Measurements from ENCODE around the gene OPN1SW. TPM values are rescaled to one million over a fixed set of nuclear protein-coding genes. Genes with fewer than 3 reads are reported as not detected.
A peak's percentile ranks its signal among the peaks of the same experiment; 100 is the strongest.

Gene OPN1SW
- total and polyA plus RNA-seq, 2 donors, result 0.07 TPM; not detected in 1

DNA sequence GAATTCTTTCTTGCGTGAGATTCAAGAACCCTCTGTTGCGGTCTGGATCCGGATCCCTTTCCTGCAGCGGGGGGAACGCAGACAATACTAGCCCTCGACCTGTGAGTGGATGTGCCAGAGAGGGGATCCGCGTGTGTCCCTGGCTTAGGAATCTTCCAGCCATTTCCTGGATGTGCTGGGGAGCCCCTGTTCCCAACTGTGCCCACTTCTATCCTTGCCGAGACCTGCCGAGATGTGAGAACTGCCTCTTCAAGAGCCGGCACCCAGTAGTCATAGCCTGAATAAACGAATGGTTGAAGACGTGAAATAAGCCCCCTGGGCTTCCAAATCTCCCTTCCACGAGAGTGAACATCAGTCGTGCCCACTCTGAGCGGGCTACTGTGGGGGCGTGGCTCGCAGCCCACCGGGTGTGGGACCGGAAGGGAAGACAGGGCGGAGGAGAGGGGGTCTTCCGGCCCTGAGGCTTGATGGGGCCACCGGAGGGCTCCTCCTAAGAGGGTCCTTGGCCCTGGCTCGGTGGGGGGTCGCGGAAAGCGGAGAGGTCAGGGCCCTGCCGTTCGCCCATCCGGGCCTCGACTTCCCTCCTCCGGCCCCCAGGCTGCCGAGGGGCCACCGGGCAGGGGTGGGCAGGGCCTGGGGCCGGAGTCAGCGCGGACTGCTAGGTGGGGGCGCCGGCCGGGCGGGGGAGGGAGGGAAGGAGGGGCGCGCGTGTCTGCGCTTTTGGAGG, 14.9 kb upstream of the OPN1SW start:
- Histone ChIP-seq H3K27ac (ENCODE audit: low read depth in 1 of 2, low read length in 1 of 2) (no peak overlapping the region), H3K4me1 (ENCODE audit: control insufficient read depth in 2 of 2, insufficient read depth in 2 of 2, low read length in 2 of 2) (peaks cover 10 to 23% of the 10 kb centered on the region in 2 donors), H3K27me3 (ENCODE audit: control insufficient read depth in 2 of 2, insufficient read depth in 1 of 2, low read length in 1 of 2) (peaks cover 0 to 34% of the 10 kb centered on the region in 2 donors), H3K9me3 (ENCODE audit: control insufficient read depth in 2 of 2, insufficient read depth in 1 of 2, low read length in 1 of 2) (no peaks in the 10 kb centered on the region), H3K36me3 (ENCODE audit: control insufficient read depth in 2 of 2, insufficient read depth in 2 of 2, low read length in 1 of 2) (peaks cover 0 to 4% of the 10 kb centered on the region in 2 donors), H3K4me3 (ENCODE audit: low read length in 2 of 2) (peak overlapping the region; percentile 69 to 77)
- peak in 5 of 9 donors; percentile 15 to 49 (median 25) for DNase-seq (ENCODE audit: low read depth in 6 of 9, low spot score in 9 of 9)
- 17% methylated on average over 45 of the region's 45 CpGs for WGBS

DNA sequence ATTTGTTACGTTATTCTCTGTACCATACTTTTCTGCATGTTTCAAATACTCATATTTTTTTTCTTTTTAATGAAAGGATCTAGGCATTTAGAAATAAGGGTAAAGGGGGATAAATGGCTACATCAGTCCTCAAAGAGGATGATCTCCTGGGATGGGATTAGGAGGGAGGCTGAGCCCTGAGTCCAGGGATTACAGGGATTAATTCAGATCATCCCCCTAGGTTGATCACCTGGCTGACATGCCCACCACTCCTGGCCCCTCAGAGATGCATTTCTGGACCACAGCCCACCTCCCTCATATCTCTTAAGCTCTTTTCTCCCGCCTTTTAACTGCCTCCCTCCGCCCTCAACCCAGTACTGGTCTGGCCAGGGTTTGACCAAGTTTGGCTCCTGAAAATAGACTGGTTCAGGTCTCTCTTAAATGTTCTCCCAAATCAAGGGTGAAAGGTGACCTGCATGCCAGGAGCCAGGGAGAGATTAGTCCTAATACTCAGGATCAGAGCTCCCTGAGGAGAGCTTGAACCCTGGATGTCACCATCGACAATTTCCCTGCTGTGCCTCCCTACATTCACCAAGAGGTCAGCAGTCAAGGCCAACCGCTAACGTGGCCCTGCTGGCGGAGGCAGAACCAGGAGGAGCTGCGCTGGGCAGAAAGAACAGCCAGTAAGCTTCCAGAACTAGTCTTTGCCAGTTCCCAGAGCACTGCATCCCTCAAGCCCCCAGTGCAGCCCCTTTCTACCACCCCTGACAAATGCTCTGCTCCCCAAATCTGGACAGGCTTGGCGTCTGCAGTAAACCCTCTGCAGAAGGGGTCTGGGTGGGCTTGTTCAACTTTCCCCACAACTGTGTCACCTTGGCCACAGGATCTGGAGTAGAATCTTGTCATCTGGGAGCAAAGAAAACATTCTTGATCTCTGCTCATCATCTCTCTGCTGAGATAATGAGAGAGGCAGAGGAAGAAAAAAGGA, 13.1 kb upstream of the OPN1SW start:
- 93% methylated on average over 9 of the region's 9 CpGs for WGBS
- no peak for DNase-seq (ENCODE audit: low read depth in 6 of 9, low spot score in 9 of 9)

DNA sequence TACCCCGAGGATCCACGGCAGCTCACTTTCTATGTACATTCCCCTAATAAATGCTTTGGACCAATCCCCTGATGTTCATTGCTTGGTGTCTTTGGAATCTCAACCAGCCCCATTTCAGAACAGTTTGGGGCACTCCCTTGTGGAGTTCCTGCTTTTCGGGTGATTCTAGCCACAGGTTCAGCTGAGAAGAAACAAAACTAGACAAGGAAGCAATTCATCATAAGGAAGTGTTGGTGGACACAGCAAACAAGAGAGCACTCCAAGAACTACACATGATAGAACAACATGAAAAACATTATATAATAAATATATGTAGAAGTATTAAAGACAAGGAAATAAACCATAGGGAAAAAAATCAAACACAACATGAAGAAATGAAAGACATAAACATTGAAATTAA, 10.1 kb upstream of the OPN1SW start:
- 82% methylated on average over 3 of the region's 3 CpGs for WGBS
- no peak for DNase-seq (ENCODE audit: low read depth in 6 of 9, low spot score in 9 of 9)
- Histone ChIP-seq H3K36me3 (ENCODE audit: control insufficient read depth in 2 of 2, insufficient read depth in 2 of 2, low read length in 1 of 2) (no peaks in the 10 kb centered on the region), H3K4me1 (ENCODE audit: control insufficient read depth in 2 of 2, insufficient read depth in 2 of 2, low read length in 2 of 2) (peaks cover 4 to 6% of the 10 kb centered on the region in 2 donors), H3K4me3 (ENCODE audit: low read length in 2 of 2) (no peak overlapping the region), H3K9me3 (ENCODE audit: control insufficient read depth in 2 of 2, insufficient read depth in 1 of 2, low read length in 1 of 2) (no peaks in the 10 kb centered on the region), H3K27me3 (ENCODE audit: control insufficient read depth in 2 of 2, insufficient read depth in 1 of 2, low read length in 1 of 2) (peaks cover 0 to 20% of the 10 kb centered on the region in 2 donors), H3K27ac (ENCODE audit: low read depth in 1 of 2, low read length in 1 of 2) (no peak overlapping the region)

More for the DNA sequence above, 13.1 kb upstream of the OPN1SW start:
- Histone ChIP-seq H3K36me3 (ENCODE audit: control insufficient read depth in 2 of 2, insufficient read depth in 2 of 2, low read length in 1 of 2) (no peaks in the 10 kb centered on the region), H3K27me3 (ENCODE audit: control insufficient read depth in 2 of 2, insufficient read depth in 1 of 2, low read length in 1 of 2) (peaks cover 0 to 34% of the 10 kb centered on the region in 2 donors), H3K4me1 (ENCODE audit: control insufficient read depth in 2 of 2, insufficient read depth in 2 of 2, low read length in 2 of 2) (peaks cover 10 to 23% of the 10 kb centered on the region in 2 donors), H3K4me3 (ENCODE audit: low read length in 2 of 2) (no peak overlapping the region), H3K27ac (ENCODE audit: low read depth in 1 of 2, low read length in 1 of 2) (no peak overlapping the region), H3K9me3 (ENCODE audit: control insufficient read depth in 2 of 2, insufficient read depth in 1 of 2, low read length in 1 of 2) (no peaks in the 10 kb centered on the region)

DNA sequence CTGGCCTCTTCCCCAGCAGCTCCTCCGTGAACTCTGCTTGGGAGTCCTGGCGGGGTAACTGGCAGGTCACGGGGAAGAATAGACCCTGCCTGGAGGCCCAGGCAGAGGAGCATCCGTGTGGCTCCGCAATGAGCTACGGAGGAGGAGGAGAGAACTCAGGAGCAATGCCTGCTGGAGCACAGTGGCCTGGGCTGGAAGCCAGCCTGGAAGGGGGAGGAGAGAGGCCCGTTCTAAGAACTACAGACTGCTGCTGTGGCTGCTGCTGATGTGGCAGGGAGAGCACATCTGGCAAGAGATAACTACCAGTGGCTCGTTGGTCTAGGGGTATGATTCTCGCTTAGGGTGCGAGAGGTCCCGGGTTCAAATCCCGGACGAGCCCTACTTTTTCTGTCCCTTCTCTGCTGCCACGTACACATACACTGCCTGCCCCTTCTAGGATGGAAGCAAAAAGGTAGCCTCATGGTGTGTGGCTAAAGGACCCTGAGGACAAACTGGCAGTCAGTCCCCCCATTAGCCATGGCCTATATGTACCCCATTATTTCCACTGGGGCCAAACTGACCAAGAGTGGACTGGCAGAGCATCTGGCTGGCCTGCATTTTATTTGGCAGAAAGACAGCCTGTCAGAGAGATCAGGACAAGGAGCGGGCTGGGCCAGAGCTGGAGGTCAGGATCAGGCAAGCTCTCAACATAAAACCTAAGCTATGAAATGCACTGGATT, 7.7 kb upstream of the OPN1SW start:
- H3K4me1 ChIP-seq (ENCODE audit: control insufficient read depth in 2 of 2, insufficient read depth in 2 of 2, low read length in 2 of 2), result no peaks in the 10 kb centered on the region
- 91% methylated on average over 15 of the region's 15 CpGs for WGBS
- H3K36me3 ChIP-seq (ENCODE audit: control insufficient read depth in 2 of 2, insufficient read depth in 2 of 2, low read length in 1 of 2), result no peaks in the 10 kb centered on the region
- no peak for DNase-seq (ENCODE audit: low read depth in 6 of 9, low spot score in 9 of 9)
- H3K4me3 ChIP-seq (ENCODE audit: low read length in 2 of 2), result no peak overlapping the region
- no peak overlapping the region for H3K27ac ChIP-seq (ENCODE audit: low read depth in 1 of 2, low read length in 1 of 2)
- no peaks in the 10 kb centered on the region for H3K9me3 ChIP-seq (ENCODE audit: control insufficient read depth in 2 of 2, insufficient read depth in 1 of 2, low read length in 1 of 2)
- H3K27me3 ChIP-seq (ENCODE audit: control insufficient read depth in 2 of 2, insufficient read depth in 1 of 2, low read length in 1 of 2), result no peaks in the 10 kb centered on the region

DNA sequence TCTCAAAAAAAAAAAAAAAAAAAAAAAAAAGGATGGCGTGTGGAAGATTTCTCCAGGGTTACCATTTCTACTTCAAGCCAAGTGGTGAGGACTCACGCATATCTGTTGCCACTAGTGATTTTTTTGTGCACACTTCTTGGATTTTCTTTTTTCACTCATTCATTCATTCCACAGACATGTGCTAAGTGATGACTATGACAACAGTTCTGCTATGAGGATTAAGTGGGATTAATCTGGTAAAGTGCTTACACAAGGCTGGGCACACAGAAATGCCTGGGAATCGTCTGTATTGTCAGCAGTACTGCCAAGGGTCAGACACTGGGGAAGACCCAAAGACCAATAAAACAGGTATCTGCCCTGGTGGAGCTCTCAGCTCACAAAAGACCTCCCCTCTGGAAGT, 6.3 kb upstream of the OPN1SW start:
- WGBS, result 94% methylated on average over 3 of the region's 3 CpGs

DNA sequence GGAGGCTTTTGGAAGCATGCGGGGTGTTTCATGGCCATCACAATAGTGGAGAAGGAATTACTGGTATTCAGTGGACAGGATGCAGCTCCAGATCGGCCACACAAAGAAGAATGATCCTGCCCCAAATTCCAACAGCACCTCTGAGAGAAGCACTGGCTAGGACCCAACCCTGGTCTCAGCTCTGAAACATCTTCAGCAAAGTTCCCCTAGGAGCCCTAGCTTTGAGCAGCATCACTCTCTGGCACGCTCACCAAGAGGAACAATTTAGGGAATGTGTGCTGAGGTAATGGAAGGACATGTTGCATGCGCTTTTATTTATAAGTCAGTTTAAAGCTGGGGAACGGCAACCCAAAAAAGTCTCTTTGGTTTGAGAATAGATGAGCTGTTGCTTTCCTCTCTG, 5.5 kb upstream of the OPN1SW start:
- H3K4me1 ChIP-seq (ENCODE audit: control insufficient read depth in 2 of 2, insufficient read depth in 2 of 2, low read length in 2 of 2), result no peaks in the 10 kb centered on the region
- H3K4me3 ChIP-seq (ENCODE audit: low read length in 2 of 2), result no peak overlapping the region
- WGBS, result 95% methylated on average over 5 of the region's 5 CpGs
- no peak for DNase-seq (ENCODE audit: low read depth in 6 of 9, low spot score in 9 of 9)
- no peak overlapping the region for H3K27ac ChIP-seq (ENCODE audit: low read depth in 1 of 2, low read length in 1 of 2)
- H3K9me3 ChIP-seq (ENCODE audit: control insufficient read depth in 2 of 2, insufficient read depth in 1 of 2, low read length in 1 of 2), result no peaks in the 10 kb centered on the region
- H3K36me3 ChIP-seq (ENCODE audit: control insufficient read depth in 2 of 2, insufficient read depth in 2 of 2, low read length in 1 of 2), result no peaks in the 10 kb centered on the region
- no peaks in the 10 kb centered on the region for H3K27me3 ChIP-seq (ENCODE audit: control insufficient read depth in 2 of 2, insufficient read depth in 1 of 2, low read length in 1 of 2)

More for the DNA sequence above, 6.3 kb upstream of the OPN1SW start:
- H3K27me3 ChIP-seq (ENCODE audit: control insufficient read depth in 2 of 2, insufficient read depth in 1 of 2, low read length in 1 of 2), result no peaks in the 10 kb centered on the region
- H3K36me3 ChIP-seq (ENCODE audit: control insufficient read depth in 2 of 2, insufficient read depth in 2 of 2, low read length in 1 of 2), result no peaks in the 10 kb centered on the region
- H3K9me3 ChIP-seq (ENCODE audit: control insufficient read depth in 2 of 2, insufficient read depth in 1 of 2, low read length in 1 of 2), result no peaks in the 10 kb centered on the region
- no peaks in the 10 kb centered on the region for H3K4me1 ChIP-seq (ENCODE audit: control insufficient read depth in 2 of 2, insufficient read depth in 2 of 2, low read length in 2 of 2)
- no peak for DNase-seq (ENCODE audit: low read depth in 6 of 9, low spot score in 9 of 9)
- no peak overlapping the region for H3K4me3 ChIP-seq (ENCODE audit: low read length in 2 of 2)
- no peak overlapping the region for H3K27ac ChIP-seq (ENCODE audit: low read depth in 1 of 2, low read length in 1 of 2)

DNA sequence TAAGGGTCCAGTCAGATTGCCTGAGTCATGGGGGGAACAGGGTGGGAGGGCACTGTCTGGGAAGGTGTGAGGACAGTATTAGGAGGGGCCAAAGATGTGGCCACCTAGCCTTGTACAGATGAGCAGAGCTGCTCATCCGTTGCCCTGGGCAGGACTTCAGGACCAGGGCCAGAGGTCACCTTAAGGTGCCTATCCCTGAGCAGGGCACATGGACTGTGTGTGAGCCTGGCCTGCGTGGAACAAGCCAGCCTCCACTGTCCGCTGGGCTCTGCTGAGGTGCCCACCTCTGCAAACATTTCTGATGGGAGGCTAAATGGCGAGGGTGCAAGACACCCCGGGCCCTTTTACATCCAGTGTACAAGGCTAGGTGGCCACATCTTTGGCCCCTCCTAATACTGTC, 3.4 kb upstream of the OPN1SW start:
- Histone ChIP-seq H3K27ac (ENCODE audit: low read depth in 1 of 2, low read length in 1 of 2) (no peak overlapping the region), H3K36me3 (ENCODE audit: control insufficient read depth in 2 of 2, insufficient read depth in 2 of 2, low read length in 1 of 2) (peaks cover 0 to 11% of the 10 kb centered on the region in 2 donors), H3K4me1 (ENCODE audit: control insufficient read depth in 2 of 2, insufficient read depth in 2 of 2, low read length in 2 of 2) (no peaks in the 10 kb centered on the region), H3K9me3 (ENCODE audit: control insufficient read depth in 2 of 2, insufficient read depth in 1 of 2, low read length in 1 of 2) (no peaks in the 10 kb centered on the region), H3K4me3 (ENCODE audit: low read length in 2 of 2) (no peak overlapping the region), H3K27me3 (ENCODE audit: control insufficient read depth in 2 of 2, insufficient read depth in 1 of 2, low read length in 1 of 2) (no peaks in the 10 kb centered on the region)
- no peak for DNase-seq (ENCODE audit: low read depth in 6 of 9, low spot score in 9 of 9)
- 99% methylated on average over 5 of the region's 5 CpGs for WGBS

DNA sequence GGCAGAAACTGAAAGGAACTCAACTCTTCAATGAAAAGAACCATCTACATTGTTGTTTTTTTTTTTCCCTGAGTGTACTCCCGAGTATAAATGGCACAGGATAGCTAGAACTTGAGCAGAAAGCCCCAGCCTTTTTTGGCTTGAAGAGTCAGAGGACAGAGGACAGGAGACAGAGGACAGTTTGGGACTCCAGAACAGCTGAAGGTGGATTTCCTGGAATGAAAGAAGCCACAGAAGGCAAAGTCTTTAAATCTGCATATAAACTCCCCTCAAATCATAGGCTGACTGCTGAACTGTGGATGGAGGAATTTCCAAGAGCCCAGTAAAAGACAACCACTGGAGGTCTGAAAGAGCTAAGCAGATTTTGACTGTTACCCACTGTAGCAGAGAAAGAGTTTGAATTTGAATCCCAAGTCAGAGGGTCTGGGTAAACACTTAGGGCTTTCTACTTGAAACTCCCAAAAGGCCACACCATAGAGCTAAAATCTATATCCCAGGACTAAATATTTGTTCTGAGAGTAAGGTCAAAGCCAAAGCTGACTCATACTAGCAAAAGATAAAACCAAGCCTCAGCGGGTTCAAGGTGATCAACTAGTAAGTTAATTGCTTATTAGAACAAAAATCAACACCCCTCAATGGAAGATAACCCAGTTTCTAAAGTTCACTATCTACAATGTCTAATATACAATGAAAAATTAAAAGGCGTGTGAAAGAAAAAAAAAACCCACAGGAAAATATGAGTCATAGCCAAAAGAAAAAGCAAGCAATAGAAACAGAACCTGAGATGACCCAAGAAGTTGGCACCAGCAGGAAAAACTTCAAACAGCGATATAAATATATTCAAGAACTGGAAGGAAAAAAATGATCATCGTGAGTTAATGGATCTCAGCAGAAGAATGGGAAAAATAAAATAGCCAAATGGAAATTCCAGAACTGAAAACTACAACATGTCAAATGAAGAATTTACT, 1.8 kb upstream of the OPN1SW start:
- Histone ChIP-seq H3K4me3 (ENCODE audit: low read length in 2 of 2) (no peak overlapping the region), H3K4me1 (ENCODE audit: control insufficient read depth in 2 of 2, insufficient read depth in 2 of 2, low read length in 2 of 2) (no peaks in the 10 kb centered on the region), H3K36me3 (ENCODE audit: control insufficient read depth in 2 of 2, insufficient read depth in 2 of 2, low read length in 1 of 2) (peaks cover 12 to 21% of the 10 kb centered on the region in 2 donors), H3K9me3 (ENCODE audit: control insufficient read depth in 2 of 2, insufficient read depth in 1 of 2, low read length in 1 of 2) (no peaks in the 10 kb centered on the region), H3K27me3 (ENCODE audit: control insufficient read depth in 2 of 2, insufficient read depth in 1 of 2, low read length in 1 of 2) (no peaks in the 10 kb centered on the region), H3K27ac (ENCODE audit: low read depth in 1 of 2, low read length in 1 of 2) (no peak overlapping the region)
- 94% methylated on average over 5 of the region's 5 CpGs for WGBS
- DNase-seq (ENCODE audit: low read depth in 6 of 9, low spot score in 9 of 9), result no peak
